Cardiac muscle cell (in vitro differentiated cells and primary cell): Measurements from ENCODE around the gene SLC6A13. TPM values are rescaled to one million over a fixed set of nuclear protein-coding genes. Genes with fewer than 3 reads are reported as not detected.

Experiments used
- DNase-seq, 2 donors: peaks; one replicate each; pipeline versions ENCODE4 v3.0.0 to v3.0.0-alpha.2; 2010 to 2017; ENCODE audit warnings: low read depth in 1 of 2, low spot score in 1 of 2
- H3K27ac ChIP-seq: fragments of 200-600 bp; sonication (generic); 2 replicates; pipeline ENCODE4 v1.5.1; 2016
- H3K27me3 ChIP-seq: fragments of 200-600 bp; sonication (generic); 2 replicates; pipeline ENCODE4 v1.6.0; 2016; ENCODE audit warnings: control low read depth
- H3K36me3 ChIP-seq: fragments of 200-600 bp; sonication (generic); 2 replicates; pipeline ENCODE4 v1.5.1; 2016; ENCODE audit warnings: control low read depth
- H3K4me1 ChIP-seq: fragments of 200-600 bp; sonication (generic); 2 replicates; pipeline ENCODE4 v1.8.1; 2017; ENCODE audit warnings: low read depth, mild to moderate bottlenecking, mixed run types
- H3K4me3 ChIP-seq: fragments of 200-600 bp; sonication (generic); 2 replicates; pipeline ENCODE4 v1.5.1; 2016; ENCODE audit warnings: mild to moderate bottlenecking
- H3K9me3 ChIP-seq: fragments of 200-600 bp; sonication (generic); 2 replicates; pipeline ENCODE4 v1.5.1; 2017; ENCODE audit warnings: low read depth, mild to moderate bottlenecking, control low read depth
- CTCF ChIP-seq: IDR thresholded peaks from 2 replicates; pipeline ENCODE4 v1.5.1; 2012; ENCODE audit warnings: low read depth, mild to moderate bottlenecking, low read length
- polyA plus RNA-seq: library from polyadenylated mRNA; unstranded; fragments of >200 nt; fragmentation: Nextera tagmentation; extraction: Ambion mirVana; gene quantifications from 2 replicates; pipeline ENCODE4 v1.2.1, GENCODE V29; 2016
- total RNA-seq: library from RNA; depleted of rRNA; stranded (reverse); fragments of >200 nt; gene quantifications from 2 replicates; pipeline ENCODE4 v1.2.3, GENCODE V29; 2016

Gene SLC6A13
- total and polyA plus RNA-seq, 2 experiments from 2014 or later = 2.3 to 3.8 TPM

- Histone ChIP-seq H3K27ac (no peak overlapping the region), H3K36me3 (no peaks in the 10 kb centered on the region), H3K4me1 (no peaks in the 10 kb centered on the region), H3K27me3 (peaks cover 6% of the 10 kb centered on the region), H3K4me3 (no peak overlapping the region), H3K9me3 (no peaks in the 10 kb centered on the region)
- no peak for TF ChIP-seq CTCF
- DNase-seq = no peak
These were observed 77.1 kb downstream of the SLC6A13 start for GRCh38 chr12:185576-185955.

- Histone ChIP-seq H3K9me3 (no peaks in the 10 kb centered on the region), H3K4me3 (no peak overlapping the region), H3K27me3 (peaks cover 6% of the 10 kb centered on the region), H3K27ac (no peak overlapping the region), H3K4me1 (peaks cover 4% of the 10 kb centered on the region), H3K36me3 (no peaks in the 10 kb centered on the region)
- no peak for DNase-seq
- TF ChIP-seq CTCF = no peak
These were observed 77.6 kb downstream of the SLC6A13 start for GRCh38 chr12:184811-185575.

- Histone ChIP-seq H3K9me3 (no peaks in the 10 kb centered on the region), H3K4me1 (peaks cover 9% of the 10 kb centered on the region), H3K27ac (no peak overlapping the region), H3K36me3 (no peaks in the 10 kb centered on the region), H3K4me3 (no peak overlapping the region), H3K27me3 (no peaks in the 10 kb centered on the region)
- peak in 1 of 2 donors; percentile 51 for DNase-seq
- TF ChIP-seq CTCF = no peak
These were observed 80.2 kb downstream of the SLC6A13 start for GRCh38 chr12:182381-182892.

GRCh38 chr12:181921-182320 lies 80.7 kb downstream of the SLC6A13 start:
- no peak overlapping the region for H3K27ac ChIP-seq
- DNase-seq = no peak

GRCh38 chr12:180445-180844 lies 82.2 kb downstream of the SLC6A13 start:
- no peak overlapping the region for H3K4me3 ChIP-seq

More at GRCh38 chr12:181921-182320, 80.7 kb downstream of the SLC6A13 start:
- Histone ChIP-seq H3K36me3 (no peaks in the 10 kb centered on the region), H3K4me3 (no peak overlapping the region), H3K9me3 (no peaks in the 10 kb centered on the region), H3K27me3 (no peaks in the 10 kb centered on the region), H3K4me1 (peaks cover 14% of the 10 kb centered on the region)
- TF ChIP-seq CTCF = no peak

More at GRCh38 chr12:180445-180844, 82.2 kb downstream of the SLC6A13 start:
- Histone ChIP-seq H3K36me3 (no peaks in the 10 kb centered on the region), H3K27ac (no peak overlapping the region), H3K27me3 (no peaks in the 10 kb centered on the region), H3K9me3 (no peaks in the 10 kb centered on the region), H3K4me1 (peaks cover 28% of the 10 kb centered on the region)
- DNase-seq = peak in 1 of 2 donors; percentile 47
- TF ChIP-seq CTCF = no peak
